ENCODE results near the gene WDR77.

DNA sequence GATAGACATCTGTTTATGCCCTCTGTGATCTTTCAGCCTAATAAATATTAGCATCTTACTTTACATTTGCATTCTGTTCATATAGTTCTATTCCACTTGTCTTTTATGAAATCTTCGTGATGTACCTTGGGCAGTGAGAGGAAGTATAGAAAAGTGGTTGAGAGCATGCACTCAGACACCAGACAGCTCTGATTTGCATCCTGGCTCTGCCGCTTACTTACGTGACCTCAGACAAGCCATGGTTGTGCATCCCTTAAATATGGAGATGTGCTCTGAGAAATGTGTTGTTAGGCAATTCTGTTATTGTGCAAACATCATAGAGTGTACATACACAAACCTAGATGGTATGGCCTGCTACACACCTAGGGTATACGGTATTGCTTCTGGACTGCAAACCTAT, 44.5 kb downstream of the WDR77 start:
- TF ChIP-seq, protein P1, sequence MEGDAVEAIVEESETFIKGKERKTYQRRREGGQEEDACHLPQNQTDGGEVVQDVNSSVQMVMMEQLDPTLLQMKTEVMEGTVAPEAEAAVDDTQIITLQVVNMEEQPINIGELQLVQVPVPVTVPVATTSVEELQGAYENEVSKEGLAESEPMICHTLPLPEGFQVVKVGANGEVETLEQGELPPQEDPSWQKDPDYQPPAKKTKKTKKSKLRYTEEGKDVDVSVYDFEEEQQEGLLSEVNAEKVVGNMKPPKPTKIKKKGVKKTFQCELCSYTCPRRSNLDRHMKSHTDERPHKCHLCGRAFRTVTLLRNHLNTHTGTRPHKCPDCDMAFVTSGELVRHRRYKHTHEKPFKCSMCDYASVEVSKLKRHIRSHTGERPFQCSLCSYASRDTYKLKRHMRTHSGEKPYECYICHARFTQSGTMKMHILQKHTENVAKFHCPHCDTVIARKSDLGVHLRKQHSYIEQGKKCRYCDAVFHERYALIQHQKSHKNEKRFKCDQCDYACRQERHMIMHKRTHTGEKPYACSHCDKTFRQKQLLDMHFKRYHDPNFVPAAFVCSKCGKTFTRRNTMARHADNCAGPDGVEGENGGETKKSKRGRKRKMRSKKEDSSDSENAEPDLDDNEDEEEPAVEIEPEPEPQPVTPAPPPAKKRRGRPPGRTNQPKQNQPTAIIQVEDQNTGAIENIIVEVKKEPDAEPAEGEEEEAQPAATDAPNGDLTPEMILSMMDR (IDR thresholded peaks at IDR 0.05), result no peak
- TF ChIP-seq GABPB1 (CRISPR knock-in tag; IDR thresholded peaks at IDR 0.05) (no peak), OVOL2 (CRISPR knock-in tag; IDR thresholded peaks at IDR 0.05; ENCODE audit: borderline replicate concordance) (no peak), TEAD1 (CRISPR knock-in tag; IDR thresholded peaks at IDR 0.05) (no peak), MLX (CRISPR knock-in tag; IDR thresholded peaks at IDR 0.05) (no peak), CREB1 (CRISPR knock-in tag; IDR thresholded peaks at IDR 0.05) (no peak), ELF4 (CRISPR knock-in tag; IDR thresholded peaks at IDR 0.05; ENCODE audit: low read depth) (no peak), MAX (CRISPR knock-in tag; IDR thresholded peaks at IDR 0.05) (no peak), MYBL2 (CRISPR knock-in tag; IDR thresholded peaks at IDR 0.05) (no peak), SMAD4 (CRISPR knock-in tag; IDR thresholded peaks at IDR 0.05) (no peak), SP1 (CRISPR knock-in tag; conservative IDR thresholded peaks at IDR 0.05) (no peak)
- TF ChIP-seq, protein P2, sequence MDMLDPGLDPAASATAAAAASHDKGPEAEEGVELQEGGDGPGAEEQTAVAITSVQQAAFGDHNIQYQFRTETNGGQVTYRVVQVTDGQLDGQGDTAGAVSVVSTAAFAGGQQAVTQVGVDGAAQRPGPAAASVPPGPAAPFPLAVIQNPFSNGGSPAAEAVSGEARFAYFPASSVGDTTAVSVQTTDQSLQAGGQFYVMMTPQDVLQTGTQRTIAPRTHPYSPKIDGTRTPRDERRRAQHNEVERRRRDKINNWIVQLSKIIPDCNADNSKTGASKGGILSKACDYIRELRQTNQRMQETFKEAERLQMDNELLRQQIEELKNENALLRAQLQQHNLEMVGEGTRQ (CRISPR knock-in tag; IDR thresholded peaks at IDR 0.05), result no peak
- TF ChIP-seq, protein P3, sequence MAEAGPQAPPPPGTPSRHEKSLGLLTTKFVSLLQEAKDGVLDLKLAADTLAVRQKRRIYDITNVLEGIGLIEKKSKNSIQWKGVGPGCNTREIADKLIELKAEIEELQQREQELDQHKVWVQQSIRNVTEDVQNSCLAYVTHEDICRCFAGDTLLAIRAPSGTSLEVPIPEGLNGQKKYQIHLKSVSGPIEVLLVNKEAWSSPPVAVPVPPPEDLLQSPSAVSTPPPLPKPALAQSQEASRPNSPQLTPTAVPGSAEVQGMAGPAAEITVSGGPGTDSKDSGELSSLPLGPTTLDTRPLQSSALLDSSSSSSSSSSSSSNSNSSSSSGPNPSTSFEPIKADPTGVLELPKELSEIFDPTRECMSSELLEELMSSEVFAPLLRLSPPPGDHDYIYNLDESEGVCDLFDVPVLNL (CRISPR knock-in tag; IDR thresholded peaks at IDR 0.05; ENCODE audit: borderline replicate concordance, low read depth), result no peak

All from WTC11 (cell line).